Parathyroid adenoma (tissue), 2 donors: ENCODE measurements around the gene IFT52.
"Not testable (repeated sequence)": the region's sequence is repeated elsewhere in the genome, so short reads cannot be mapped to it uniquely, and the experiment has no call there.

Experiments
- H2AFZ ChIP-seq: fragments of 300-600 bp; sonication (generic); one replicate; pipeline ENCODE4 v1.7.0; 2017; ENCODE audit warnings: antibody characterized with exemption, mild to moderate bottlenecking
- H3K27ac ChIP-seq: fragments of 300-600 bp; sonication (generic); one replicate; pipeline ENCODE4 v1.7.0; 2017
- H3K27me3 ChIP-seq: fragments of 300-600 bp; sonication (generic); one replicate; pipeline ENCODE4 v1.7.0; 2017; ENCODE audit warnings: low read length; ENCODE audit not compliant: control insufficient read depth, insufficient read depth
- H3K36me3 ChIP-seq: fragments of 300-600 bp; sonication (generic); one replicate; pipeline ENCODE4 v1.7.0; 2017; ENCODE audit warnings: low read length; ENCODE audit not compliant: control insufficient read depth, insufficient read depth
- H3K4me1 ChIP-seq: fragments of 300-600 bp; sonication (generic); one replicate; pipeline ENCODE4 v1.7.0; 2017; ENCODE audit warnings: control low read depth
- H3K4me2 ChIP-seq: fragments of 300-600 bp; sonication (generic); one replicate; pipeline ENCODE4 v1.7.0; 2017; ENCODE audit warnings: low read length
- H3K4me3 ChIP-seq: fragments of 300-600 bp; sonication (generic); one replicate; pipeline ENCODE4 v1.7.0; 2017; ENCODE audit warnings: low read depth, low read length
- H3K79me2 ChIP-seq: fragments of 300-600 bp; sonication (generic); one replicate; pipeline ENCODE4 v1.7.0; 2017; ENCODE audit warnings: control low read depth
- H3K9ac ChIP-seq: fragments of 300-600 bp; sonication (generic); one replicate; pipeline ENCODE4 v1.7.0; 2017; ENCODE audit warnings: mild to moderate bottlenecking
- H3K9me3 ChIP-seq: fragments of 300-600 bp; sonication (generic); one replicate; pipeline ENCODE4 v1.7.0; 2017; ENCODE audit warnings: low read length; ENCODE audit not compliant: control insufficient read depth
- CTCF ChIP-seq: fragments of 300-600 bp; sonication (generic); IDR thresholded peaks from one replicate; pipeline ENCODE4 v1.7.0; 2017; ENCODE audit warnings: antibody characterized with exemption, mild to moderate bottlenecking
- donor health status: primary hyperparathyroidism.

The IFT52 gene

GRCh38 chr20:43583133-43583864, 7.4 kb upstream of the IFT52 start:
- Histone ChIP-seq H3K4me1 (no peaks in the 10 kb centered on the region), H3K27me3 (no peaks in the 10 kb centered on the region), H2AFZ (no peak overlapping the region), H3K79me2 (no peaks in the 10 kb centered on the region), H3K9me3 (no peaks in the 10 kb centered on the region), H3K27ac (no peak overlapping the region), H3K36me3 (no peaks in the 10 kb centered on the region), H3K4me2 (no peak overlapping the region), H3K4me3 (no peak overlapping the region), H3K9ac (no peak overlapping the region)
- no peak for TF ChIP-seq CTCF

- Histone ChIP-seq H3K4me2 (no peak overlapping the region), H3K36me3 (no peaks in the 10 kb centered on the region), H3K79me2 (no peaks in the 10 kb centered on the region), H3K9me3 (no peaks in the 10 kb centered on the region), H3K27me3 (no peaks in the 10 kb centered on the region), H3K9ac (no peak overlapping the region), H3K27ac (no peak overlapping the region), H3K4me3 (no peak overlapping the region), H3K4me1 (no peaks in the 10 kb centered on the region), H2AFZ (no peak overlapping the region)
- TF ChIP-seq CTCF = no peak
These were observed 6.7 kb upstream of the IFT52 start for GRCh38 chr20:43583982-43584432.

- Histone ChIP-seq H3K79me2 (peaks cover 2% of the 10 kb centered on the region), H3K27me3 (no peaks in the 10 kb centered on the region), H3K27ac (no peak overlapping the region), H3K9me3 (no peaks in the 10 kb centered on the region), H3K4me1 (peaks cover 2% of the 10 kb centered on the region), H3K4me2 (no peak overlapping the region), H2AFZ (no peak overlapping the region), H3K36me3 (no peaks in the 10 kb centered on the region), H3K9ac (no peak overlapping the region), H3K4me3 (no peak overlapping the region)
- TF ChIP-seq CTCF = no peak
These were observed 6.1 kb upstream of the IFT52 start for GRCh38 chr20:43584448-43585136.

- Histone ChIP-seq H3K4me2 (no peak overlapping the region), H3K4me3 (no peak overlapping the region), H3K4me1 (peaks cover 3% of the 10 kb centered on the region), H3K27me3 (no peaks in the 10 kb centered on the region), H2AFZ (no peak overlapping the region), H3K9ac (no peak overlapping the region), H3K36me3 (no peaks in the 10 kb centered on the region), H3K79me2 (peaks cover 9% of the 10 kb centered on the region), H3K27ac (no peak overlapping the region), H3K9me3 (no peaks in the 10 kb centered on the region)
- no peak for TF ChIP-seq CTCF
These were observed 4.1 kb upstream of the IFT52 start for GRCh38 chr20:43586641-43587040.

- not testable (repeated sequence) for H3K27ac ChIP-seq, H3K79me2 ChIP-seq, H2AFZ ChIP-seq, H3K9ac ChIP-seq, H3K4me1 ChIP-seq, H3K4me3 ChIP-seq, H3K9me3 ChIP-seq, H3K4me2 ChIP-seq, H3K27me3 ChIP-seq, H3K36me3 ChIP-seq
These were observed 2.2 kb upstream of the IFT52 start for GRCh38 chr20:43588526-43588925.
